Stimulated activated CD4-positive, alpha-beta T cell treated with anti-CD3 and anti-CD28 coated beads, Interleukin-1b, Interleukin-23, amount 100 ng/mL, for 4 hours (primary cell): ENCODE data around the gene PRDX3.
A peak's percentile ranks its signal among the peaks of the same experiment; 100 is the strongest.

Experiments
- DNase-seq, 2 donors: peaks; one replicate each; pipeline ENCODE4 v3.0.0-alpha.2; 2020; ENCODE audit warnings: low read depth in 2 of 2

Gene PRDX3

DNA sequence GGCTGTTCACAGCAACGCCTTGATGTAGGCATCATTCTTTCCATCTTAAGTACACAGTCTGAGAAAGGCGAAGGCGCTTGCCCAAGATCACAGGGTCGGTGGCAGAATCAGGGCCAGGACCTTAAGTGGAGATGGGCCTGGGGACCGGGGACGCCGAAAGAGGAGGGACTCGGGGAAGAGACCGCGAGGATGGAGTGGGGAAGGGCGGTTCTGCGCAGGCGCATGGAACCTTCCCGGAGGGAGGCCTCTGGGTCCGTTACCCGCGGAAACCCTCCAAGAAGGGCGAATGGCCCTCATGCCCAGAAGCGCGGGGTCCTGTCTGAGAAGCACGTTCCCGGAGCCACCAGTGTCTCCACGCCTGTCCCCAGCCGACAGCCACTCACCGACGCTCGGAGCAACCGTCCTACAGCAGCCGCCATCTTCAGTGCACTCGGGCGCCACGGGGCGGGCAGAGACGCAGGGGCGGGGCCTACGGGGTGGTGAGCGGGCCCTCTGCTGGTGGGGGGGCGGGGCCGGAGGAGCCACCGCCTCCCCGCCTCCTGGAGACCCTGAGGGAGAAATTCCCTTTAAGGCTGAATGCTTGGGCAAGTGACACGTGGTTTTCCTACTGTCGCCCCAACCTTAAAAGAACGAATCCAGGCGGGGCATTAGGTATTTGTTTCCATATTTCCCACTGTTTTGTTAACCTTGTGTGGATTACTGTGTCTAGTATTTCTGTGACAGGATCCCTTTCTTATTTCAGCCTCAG, at the start of gene PRDX3:
Gene PRDX3, minus strand, starts transcription at position 441 of the 748 bp plus-strand sequence. Its CDS starts 22 bp downstream, at position 419.
- peak; percentile 87 to 97 for DNase-seq

DNA sequence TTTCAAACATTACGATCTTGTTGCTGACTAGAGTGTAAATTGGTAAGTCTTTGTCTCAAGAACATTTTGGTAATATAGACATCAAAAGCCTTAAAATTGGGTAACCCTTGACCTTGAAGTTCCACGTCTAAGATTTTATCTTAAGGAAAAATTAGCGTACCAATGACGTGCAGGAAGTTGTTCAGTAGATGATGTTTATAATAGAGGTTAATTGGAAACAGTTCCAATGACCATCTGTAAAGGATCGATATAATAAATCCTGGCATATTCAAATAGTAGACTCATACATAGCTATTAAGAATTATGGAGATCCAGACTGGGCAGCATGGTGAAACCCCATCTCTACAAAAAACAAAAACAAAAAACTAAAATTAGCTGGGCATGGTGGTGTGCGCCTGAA, 49.2 kb upstream of the PRDX3 start:
- DNase-seq = no peak

DNA sequence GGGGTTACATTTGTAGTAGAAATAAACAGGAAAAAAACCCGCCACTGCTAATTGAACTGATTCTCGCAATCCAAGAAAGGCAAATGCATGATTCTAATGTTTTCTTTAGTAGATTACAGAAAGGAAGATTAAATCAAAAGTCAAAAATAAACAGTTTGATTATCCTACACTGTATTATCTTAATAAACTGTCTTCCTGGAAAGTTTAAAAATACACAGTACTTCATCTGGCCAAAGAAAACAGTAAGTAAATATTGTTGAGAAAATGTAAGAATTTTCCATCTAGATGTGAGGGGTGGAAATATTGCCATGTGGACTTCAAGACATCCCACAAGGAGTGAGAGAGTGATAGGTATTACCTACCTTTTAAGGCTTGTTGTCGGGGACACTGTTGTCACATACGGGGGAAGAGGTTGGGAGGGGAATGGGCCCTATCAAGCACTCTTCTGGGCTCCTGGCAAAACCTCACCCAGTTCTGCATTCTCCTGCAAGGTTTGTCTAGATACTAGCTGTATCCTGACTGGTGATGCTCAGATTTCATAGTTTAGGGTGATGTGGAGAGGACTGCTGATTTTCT, 46.6 kb upstream of the PRDX3 start:
- no peak for DNase-seq

DNA sequence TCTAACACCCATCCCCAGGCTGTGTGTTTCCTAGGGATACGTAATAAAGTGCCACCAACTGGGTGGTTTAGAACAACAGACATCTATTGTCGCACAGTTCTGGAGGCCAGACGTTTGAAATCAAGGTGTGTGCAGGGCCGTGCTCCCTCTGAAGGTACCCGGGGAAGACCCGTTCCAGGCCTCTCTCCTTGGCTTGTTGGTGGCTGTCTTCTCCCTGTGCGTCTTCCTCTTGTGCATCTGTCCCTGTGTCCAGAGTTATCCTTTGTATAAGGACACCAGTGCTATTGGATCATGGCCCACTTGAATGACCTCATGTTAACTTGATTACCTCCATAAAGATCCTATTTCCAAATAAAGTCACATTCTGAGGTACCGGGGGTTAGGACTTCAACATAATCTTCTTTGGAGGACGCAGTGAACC, 44.4 kb upstream of the PRDX3 start:
- DNase-seq = no peak

DNA sequence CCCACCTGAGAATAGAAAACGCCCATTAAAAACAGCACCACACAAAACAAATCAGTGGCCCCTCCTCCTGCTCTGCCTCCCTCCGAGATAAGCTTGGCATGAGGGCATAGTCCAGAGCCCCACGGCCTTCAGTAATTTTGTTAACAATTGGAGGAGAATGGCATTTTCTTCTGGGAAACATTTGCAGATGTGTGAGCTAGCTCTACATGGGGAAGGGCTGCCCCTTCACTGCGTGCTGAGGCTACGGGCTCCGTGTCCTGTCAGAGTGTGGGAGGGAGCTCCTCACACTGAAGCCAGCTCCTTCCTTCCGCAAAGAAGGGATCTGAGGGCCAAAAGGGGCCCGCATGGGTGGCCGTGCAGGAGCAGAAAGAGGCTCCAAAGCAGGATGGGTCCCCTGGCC, 43.9 kb upstream of the PRDX3 start:
- no peak for DNase-seq

DNA sequence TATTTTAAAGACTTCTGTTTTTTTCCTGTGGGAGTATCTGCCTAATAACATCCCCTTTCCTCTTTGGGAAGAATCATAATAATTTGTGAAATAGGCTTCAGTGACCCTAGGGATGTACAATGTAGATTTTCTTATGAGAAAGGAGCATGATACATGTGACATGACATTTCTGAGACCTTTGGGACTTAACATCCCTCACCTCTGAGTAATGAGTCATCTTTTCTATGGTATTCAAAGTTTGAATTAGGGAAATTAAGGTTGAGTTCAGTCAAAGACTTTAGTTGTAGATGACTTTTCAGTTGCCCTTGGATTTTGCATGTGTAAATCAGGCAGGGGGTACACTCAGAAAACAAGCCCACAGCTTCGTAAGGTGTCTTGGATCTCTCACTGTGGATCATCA, 43.1 kb upstream of the PRDX3 start:
- DNase-seq = no peak

DNA sequence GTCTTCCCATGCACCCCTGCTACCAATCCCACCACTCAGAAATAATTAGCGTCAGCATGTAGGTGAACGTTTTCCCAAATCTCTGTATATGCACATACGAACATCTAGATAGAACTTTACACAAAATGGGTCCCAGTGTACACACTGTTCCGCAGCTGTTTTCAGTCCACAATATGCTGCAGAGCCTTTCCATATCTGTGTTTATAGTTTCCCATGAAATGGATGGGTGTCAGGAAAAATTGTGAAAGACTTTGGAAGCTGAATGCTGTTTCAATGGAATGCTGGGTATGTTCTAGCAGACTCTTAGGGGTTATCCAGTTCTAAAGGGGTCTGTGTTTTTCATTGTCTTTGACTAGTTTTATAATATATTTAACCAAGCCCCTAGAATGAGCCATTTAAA, 42.6 kb upstream of the PRDX3 start:
- DNase-seq = no peak

DNA sequence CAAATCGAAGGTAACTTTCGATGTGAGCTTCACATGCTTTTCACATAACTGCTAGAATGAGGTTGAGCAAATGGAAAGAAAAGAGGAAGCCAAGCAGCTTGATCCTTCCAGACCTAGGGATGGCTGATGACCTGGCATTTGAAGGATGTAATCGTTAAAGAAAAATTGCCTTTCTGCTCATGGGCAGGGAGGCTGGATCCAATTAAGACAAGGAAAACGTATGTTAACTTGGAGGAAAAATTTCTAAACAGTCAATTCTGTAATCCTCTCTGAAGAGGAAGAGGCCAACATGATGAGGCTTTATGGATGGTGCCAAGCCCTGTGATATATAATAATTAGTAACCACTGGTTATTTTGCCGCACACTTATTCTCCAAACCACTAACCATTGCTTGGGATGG, 41.3 kb upstream of the PRDX3 start:
- DNase-seq = no peak

DNA sequence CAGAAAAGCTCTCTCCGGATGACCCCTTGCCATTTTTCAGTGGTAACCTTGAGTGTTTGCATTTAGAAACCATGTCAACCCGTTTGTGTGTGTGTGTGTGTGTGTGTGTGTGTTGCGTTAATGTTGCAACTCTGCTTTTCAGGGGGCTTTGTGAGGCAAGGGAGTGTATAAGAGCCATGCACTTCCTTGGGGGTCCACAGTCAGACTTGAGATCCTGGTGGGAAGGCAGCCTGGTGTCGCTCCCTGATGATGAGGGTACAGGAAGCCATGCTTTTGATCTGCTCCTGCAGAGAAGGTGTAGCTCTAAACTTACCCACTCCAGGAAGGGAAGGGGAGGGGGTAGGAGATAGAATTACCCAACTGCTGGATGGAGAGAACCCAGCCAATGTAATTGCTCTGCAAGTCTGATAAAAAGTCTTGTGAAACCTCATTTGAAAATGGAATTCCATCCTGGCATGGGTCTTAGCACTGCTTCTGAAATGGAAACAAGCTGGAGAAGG, 39.4 kb upstream of the PRDX3 start:
- no peak for DNase-seq

DNA sequence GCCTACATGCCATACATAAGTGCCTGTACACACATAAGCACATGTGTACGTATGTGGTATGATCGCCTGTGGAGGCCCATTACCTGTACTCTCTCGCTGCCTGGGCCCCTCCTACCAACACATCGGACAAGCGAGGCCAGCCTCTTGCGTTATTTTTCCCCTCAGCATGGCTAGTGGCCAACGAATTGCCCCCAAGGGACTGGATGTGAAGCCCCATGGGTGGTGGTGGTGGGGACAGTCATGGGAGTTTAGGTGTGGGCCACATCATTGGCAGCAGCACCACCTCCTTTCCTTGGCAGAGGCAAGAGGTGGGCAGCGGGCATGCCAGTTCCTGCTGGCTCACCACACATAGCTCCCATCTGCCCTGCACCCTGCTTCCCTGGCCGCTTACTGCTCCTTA, 38.8 kb upstream of the PRDX3 start:
- DNase-seq = no peak

DNA sequence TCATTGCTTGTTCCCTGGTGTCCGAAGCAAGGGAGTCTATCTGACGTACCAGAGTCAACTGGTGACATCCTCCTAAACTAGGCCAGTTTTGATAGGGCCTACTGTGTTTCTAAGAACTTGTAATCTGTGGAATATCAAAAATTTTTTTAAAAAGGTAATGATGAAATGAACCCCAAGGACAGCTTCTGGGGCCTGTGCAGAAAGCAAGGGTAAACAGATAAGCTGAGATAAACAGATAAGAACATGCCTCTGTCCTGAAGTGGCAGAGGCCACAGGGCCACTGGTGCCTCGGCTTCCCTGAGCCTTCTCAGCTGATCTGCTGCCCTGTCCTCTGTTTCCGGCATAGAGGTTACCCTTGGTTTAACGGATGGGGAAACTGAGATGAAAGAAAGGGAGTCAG, 37.5 kb upstream of the PRDX3 start:
- no peak for DNase-seq

DNA sequence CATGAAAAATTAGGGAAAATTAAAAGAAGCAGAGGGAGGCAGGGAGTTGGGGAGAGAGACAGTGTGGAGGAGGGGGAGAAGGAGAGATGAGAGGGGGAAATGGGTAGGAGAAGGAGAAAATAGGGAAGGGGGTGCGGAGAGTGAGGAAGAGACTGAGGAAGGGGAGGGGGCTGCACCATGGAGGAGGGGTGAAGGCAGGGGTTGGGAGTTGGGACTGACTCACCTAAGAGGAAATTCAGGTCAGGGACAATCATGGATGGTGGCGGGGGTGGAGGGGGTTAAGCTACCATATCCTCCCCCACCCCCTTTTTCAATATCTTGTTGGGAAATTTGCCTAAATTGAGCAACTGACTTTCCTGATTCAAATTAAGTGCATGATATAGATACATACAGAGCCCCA, 36.8 kb upstream of the PRDX3 start:
- DNase-seq = no peak

DNA sequence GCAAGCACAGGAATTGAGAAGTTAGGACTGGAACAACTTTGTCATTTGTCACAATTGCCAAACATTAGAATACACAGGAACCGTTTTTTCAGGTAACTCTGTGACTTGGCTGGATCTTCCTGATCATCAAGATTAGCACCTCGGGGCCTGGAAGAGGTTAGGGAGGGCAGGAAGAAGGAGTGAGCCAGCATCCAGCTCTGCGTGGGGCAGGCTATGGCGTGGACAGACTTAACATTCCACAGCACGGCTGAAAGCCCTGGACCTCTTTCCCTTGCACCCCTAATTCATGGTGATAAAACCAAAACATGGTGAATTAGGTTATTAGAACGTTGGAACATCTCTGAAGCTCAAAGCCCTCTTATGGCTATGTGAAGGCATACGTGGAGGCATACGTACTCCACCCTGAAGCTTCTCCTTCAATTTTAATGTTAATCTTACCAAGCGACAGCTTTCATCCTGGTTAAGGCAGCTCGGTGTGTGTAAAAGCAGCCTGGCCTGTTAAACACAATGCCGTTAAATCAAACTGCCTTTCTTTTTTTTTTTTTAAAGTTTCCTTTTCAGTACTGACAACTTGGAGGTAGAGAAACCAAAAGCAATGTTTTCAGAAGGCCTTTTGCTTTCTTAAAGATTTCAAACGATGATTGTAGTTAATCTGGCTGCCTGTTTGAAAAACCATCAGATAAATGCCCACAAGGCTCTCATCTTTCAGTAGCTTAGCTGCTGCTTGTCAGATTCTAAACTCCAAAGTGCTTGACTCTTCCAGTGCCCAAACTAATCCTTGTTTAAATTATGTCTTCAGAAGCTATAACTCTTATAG, 33.2 kb upstream of the PRDX3 start:
- DNase-seq = no peak

DNA sequence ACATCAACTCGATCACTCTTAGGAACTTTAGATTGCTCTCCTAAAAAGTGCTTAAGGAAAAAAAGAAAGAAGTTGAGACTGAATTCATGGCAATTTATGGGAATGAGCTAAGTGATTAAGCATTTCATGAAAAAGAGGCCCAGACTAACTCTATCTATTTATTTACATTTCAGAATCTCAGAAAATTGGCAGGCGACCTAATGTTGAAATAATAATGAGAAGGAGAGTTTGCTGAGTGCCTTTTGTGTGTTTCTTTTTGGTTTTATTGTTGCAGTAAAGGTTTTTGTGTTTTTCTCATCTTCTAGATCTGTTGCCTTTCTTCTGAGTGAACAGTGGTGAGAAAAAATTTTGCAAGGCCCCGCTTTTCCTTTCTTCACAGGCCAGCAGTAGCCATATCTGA, 32.6 kb upstream of the PRDX3 start:
- DNase-seq = no peak

DNA sequence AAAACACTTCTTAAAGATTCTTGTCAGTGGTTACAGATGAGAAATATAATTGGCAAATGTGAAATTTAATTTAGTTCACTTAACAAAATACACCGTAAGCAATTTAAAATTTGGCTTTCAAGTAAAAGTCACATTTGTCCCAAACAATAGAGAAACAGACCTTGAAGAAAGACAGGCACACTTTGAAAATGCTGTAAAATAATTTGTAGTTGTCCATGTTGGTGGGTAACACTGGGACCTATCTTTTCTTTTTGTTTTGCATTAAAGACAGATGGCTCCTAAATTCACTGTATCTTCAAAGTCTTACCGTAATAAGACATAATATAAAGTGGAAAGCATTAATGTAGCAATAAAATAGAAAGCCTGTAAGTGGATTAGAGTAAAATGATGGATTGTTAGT, 32.0 kb upstream of the PRDX3 start:
- DNase-seq = no peak

DNA sequence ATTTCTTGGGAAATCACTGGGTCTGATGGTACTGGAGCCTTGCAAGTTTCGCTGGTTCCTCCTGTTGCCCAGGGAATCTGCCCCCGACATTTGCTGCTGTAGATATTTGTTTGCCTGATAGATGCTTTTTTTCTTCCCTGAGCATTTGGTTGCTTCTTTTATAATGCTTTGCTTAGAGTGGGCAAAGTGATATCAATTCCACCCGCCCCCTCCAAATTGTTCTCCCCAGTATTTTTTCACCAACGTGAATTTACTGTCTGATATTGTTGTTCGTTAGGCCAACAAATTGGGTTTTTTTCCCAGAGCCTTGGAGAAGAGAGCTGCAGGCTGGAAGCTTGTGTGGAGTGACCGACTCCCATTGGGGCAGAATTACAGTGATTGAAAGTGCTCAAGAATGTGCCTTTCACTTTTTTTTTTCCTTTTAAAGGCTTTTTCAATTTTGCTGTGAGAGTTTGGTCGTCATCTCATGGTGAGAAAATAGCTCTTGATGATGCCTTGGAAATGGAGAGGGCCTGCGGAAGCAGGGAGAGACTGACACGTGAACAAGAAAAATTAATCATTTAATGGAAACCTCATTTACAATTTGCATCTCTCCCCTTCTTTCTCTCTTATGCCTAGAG, 31.2 kb upstream of the PRDX3 start:
- no peak for DNase-seq

DNA sequence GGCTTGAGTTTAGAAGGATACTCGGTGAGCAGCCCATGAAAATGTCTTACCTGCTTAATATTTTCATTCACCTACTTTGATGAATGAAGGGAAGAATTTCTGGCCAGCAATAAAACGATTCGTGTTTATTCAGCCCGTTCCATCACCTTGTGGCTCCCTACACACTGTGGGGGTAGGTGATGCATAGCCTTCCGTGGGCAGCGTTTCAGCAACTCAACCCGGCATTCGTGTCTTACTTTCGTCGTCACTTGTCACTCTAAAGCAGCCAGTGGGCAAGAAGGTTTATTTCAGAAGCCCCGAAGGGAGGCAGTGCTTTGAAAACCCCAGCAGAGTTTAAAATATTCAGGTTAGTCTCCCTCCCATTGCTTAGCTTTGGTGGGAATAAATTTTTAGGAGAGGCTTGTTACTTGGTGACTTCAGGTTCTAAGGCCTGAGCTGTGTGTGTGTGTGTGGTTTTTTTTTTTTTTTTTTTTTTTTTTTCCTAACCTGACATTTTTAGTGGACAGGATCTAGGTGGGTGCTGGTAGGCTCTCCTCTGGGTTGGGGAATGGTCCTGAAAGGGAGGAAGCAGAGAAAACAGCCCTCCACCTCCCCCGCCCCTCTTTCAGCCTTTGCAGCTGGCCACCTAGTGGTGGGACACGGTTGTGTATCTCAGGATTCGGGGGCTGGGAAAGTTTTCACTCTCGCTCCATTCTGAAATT, 30.6 kb upstream of the PRDX3 start:
- DNase-seq = peak; percentile 42 to 46

DNA sequence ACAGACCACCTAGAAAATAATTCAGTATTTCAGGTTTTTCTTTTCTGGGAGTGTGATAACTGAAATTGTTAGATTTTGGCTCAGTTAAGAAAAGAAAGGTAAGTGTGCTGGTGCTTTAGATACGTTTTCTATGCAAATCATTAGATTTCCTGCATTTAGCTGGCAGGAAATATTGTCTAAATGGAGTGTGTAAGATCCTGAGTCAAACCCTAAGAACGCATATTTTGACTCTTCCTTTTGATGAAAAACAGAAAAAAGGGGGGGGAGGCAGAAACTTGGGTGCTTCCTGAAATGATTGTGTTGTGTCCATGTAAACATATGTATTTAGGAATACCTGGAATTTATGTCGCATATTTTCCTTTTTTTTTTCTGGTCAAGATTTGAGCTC, 29.9 kb upstream of the PRDX3 start:
- no peak for DNase-seq

DNA sequence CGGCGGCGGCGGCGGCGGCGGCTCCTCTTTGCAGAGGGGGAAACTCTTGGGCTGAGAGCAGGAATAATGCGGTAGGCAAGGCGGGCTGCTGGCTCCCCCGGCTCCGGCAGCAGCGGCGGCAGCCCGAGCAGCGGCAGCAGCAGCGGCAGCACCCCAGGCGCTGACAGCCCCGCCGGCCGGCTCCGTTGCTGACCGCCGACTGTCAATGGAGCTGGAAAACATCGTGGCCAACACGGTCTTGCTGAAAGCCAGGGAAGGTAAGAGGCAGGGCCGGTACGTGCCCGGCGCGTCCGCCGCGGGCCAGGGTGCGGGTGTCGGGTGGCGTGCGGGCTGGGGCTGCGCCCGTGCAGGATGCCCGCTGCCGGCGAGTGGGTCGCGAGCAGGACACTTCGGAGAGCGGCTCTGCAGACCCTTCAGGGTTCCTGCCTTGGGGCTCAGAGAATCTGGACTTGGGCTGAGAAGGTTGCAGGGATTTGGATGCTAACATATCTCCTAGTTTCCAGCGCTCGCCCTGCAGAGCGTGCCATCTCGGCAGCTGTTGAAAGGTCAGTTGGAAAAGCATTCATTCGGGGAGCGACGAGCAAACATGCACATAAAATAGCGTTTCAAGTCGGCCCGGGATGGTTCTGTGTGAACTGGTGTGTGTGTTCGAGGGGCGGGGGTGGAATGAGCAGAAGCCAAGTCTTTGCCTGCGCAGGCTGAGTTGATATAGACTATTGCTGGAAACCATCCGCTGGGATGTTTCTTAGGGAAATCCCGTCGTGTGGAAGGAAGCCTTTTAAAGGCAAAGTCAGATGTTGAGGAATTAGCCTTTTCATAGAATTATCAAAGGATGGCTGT, 29.3 kb upstream of the PRDX3 start:
- peak in 1 of 2 donors; percentile 23 for DNase-seq

DNA sequence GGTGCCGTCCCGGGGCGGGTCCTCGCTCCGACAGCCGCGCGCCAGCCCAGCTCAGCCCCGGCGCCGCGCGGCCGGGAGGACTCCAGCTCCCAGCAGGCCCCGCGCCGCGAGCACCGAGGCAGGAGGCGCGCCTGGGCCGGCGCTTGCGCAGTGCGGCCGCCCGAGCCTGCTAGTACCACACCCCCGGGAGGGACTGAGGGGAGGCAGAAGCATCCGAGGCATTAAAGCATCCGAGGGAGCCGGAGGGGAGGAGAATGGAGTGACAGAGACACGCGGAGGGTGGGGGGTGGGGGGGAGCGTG, 28.7 kb upstream of the PRDX3 start, which contains the start of gene GRK5:
Gene GRK5, plus strand, starts transcription at position 206 of the 301 bp plus-strand sequence. CDS start 347 bp downstream, outside the sequence.
- DNase-seq = peak; percentile 85 to 91
